Neural cell (in vitro differentiated cells): Measurements from ENCODE around the gene PDF. TPM values are rescaled to one million over a fixed set of nuclear protein-coding genes. Genes with fewer than 3 reads are reported as not detected.

Experiments used
- H2AFZ ChIP-seq: fragments of 200-600, 300-800 bp; sonication (generic), shearing (Covaris generic); 2 replicates; pipeline ENCODE4 v1.6.0; 2014; ENCODE audit warnings: low read depth, mild to moderate bottlenecking, antibody characterized with exemption, low read length, moderate library complexity
- H3F3A ChIP-seq: fragments of 200-600 bp; shearing (Covaris generic); 2 replicates; pipeline ENCODE4 v1.6.1; 2016; ENCODE audit warnings: mild to moderate bottlenecking, moderate library complexity, mixed read lengths, antibody characterized with exemption, low read length; ENCODE audit not compliant: insufficient read depth, poor library complexity, severe bottlenecking
- H3K27ac ChIP-seq: fragments of 200-600, 300-800 bp; sonication (generic), shearing (Covaris generic); 2 replicates; pipeline ENCODE4 v1.5.1; 2014; ENCODE audit warnings: mild to moderate bottlenecking, low read length, moderate library complexity
- H3K27me3 ChIP-seq: fragments of 300-800, 200-600 bp; sonication (generic), shearing (Covaris generic); 2 replicates; pipeline ENCODE4 v1.6.0; 2014; ENCODE audit warnings: mild to moderate bottlenecking, low read depth, low read length, moderate library complexity; ENCODE audit not compliant: insufficient read depth
- H3K36me3 ChIP-seq: fragments of 300-800, 200-600 bp; sonication (generic), shearing (Covaris generic); 2 replicates; pipeline ENCODE4 v1.5.1; 2014; ENCODE audit warnings: mild to moderate bottlenecking, antibody characterized with exemption, low read length, moderate library complexity; ENCODE audit not compliant: insufficient read depth
- H3K4me2 ChIP-seq: fragments of 300-800, 200-600 bp; sonication (generic), shearing (Covaris generic); 2 replicates; pipeline ENCODE4 v1.6.0; 2014; ENCODE audit warnings: mild to moderate bottlenecking, low read length
- H3K4me3 ChIP-seq: fragments of 300-800, 200-600 bp; sonication (generic), shearing (Covaris generic); 2 replicates; pipeline ENCODE4 v1.5.1; 2014; ENCODE audit warnings: mild to moderate bottlenecking, low read length, moderate library complexity
- H3K79me2 ChIP-seq: fragments of 200-600 bp; shearing (Covaris generic); replicated peaks from 2 replicates; pipeline ENCODE4 v1.6.0; 2014; ENCODE audit warnings: mild to moderate bottlenecking, low read length, moderate library complexity; ENCODE audit not compliant: insufficient read depth
- H3K9ac ChIP-seq: fragments of 300-800, 200-600 bp; sonication (generic), shearing (Covaris generic); 2 replicates; pipeline ENCODE4 v1.6.1; 2016; ENCODE audit warnings: mild to moderate bottlenecking, low read length, mixed read lengths
- H3K9me2 ChIP-seq: fragments of 200-600 bp; shearing (Covaris generic); 2 replicates; pipeline ENCODE4 v1.6.1; 2016; ENCODE audit warnings: mild to moderate bottlenecking, low read length, mixed read lengths; ENCODE audit not compliant: insufficient read depth
- H3K9me3 ChIP-seq: fragments of 200-600, 300-800 bp; sonication (generic), shearing (Covaris generic); 2 replicates; pipeline ENCODE4 v1.6.1; 2016; ENCODE audit warnings: mild to moderate bottlenecking, mixed run types, low read length, moderate library complexity, mixed read lengths
- H4K20me1 ChIP-seq: fragments of 200-600 bp; shearing (Covaris generic); 2 replicates; pipeline ENCODE4 v1.6.1; 2016; ENCODE audit warnings: mild to moderate bottlenecking, mixed run types; ENCODE audit not compliant: insufficient read depth
- CTCF ChIP-seq: fragments of 450-650 bp; IDR thresholded peaks from 2 replicates; pipeline ENCODE4 v1.5.1; 2014; ENCODE audit warnings: antibody characterized with exemption, mild to moderate bottlenecking, moderate library complexity; ENCODE audit not compliant: poor library complexity, severe bottlenecking
- EP300 ChIP-seq: fragments of 450-650 bp; conservative IDR thresholded peaks from 2 replicates; pipeline ENCODE4 v1.6.1; 2014; ENCODE audit warnings: antibody characterized with exemption, mild to moderate bottlenecking, moderate library complexity; ENCODE audit not compliant: poor library complexity, severe bottlenecking
- EZH2 ChIP-seq: fragments of 200-600, 300-800 bp; shearing (Covaris generic), sonication (generic); IDR thresholded peaks from 2 replicates; pipeline ENCODE4 v1.6.1; 2014; ENCODE audit warnings: antibody characterized with exemption, low read length, borderline replicate concordance, mild to moderate bottlenecking; ENCODE audit not compliant: insufficient read depth, poor library complexity, severe bottlenecking
- MXI1 ChIP-seq: fragments of 450-650 bp; conservative IDR thresholded peaks from 2 replicates; pipeline ENCODE4 v1.6.1; 2014; ENCODE audit warnings: antibody characterized with exemption, mild to moderate bottlenecking; ENCODE audit not compliant: poor library complexity, severe bottlenecking
- POLR2AphosphoS5 ChIP-seq: IDR thresholded peaks from 2 replicates; pipeline ENCODE4 v1.6.1; 2012
- RAD21 ChIP-seq: fragments of 450-650 bp; conservative IDR thresholded peaks from 2 replicates; pipeline ENCODE4 v1.6.1; 2014; ENCODE audit warnings: antibody characterized with exemption, mild to moderate bottlenecking, moderate library complexity
- REST ChIP-seq: IDR thresholded peaks from 2 replicates; pipeline ENCODE4 v1.6.1; 2012; ENCODE audit warnings: borderline replicate concordance
- SMC3 ChIP-seq: fragments of 450-650 bp; conservative IDR thresholded peaks from 2 replicates; pipeline ENCODE4 v1.6.1; 2014; ENCODE audit warnings: antibody characterized with exemption, mild to moderate bottlenecking, moderate library complexity; ENCODE audit not compliant: poor library complexity
- TAF1 ChIP-seq: IDR thresholded peaks from 2 replicates; pipeline ENCODE4 v1.6.1; 2012; ENCODE audit warnings: low read depth
- polyA plus RNA-seq: library from polyadenylated mRNA; depleted of rRNA; stranded (reverse); fragments of >200 nt; gene quantifications from 2 replicates; pipeline ENCODE4 v1.2.3, GENCODE V29; 2014

PDF gene
- polyA plus RNA-seq, 1 donor from 2014 or later: 5.1 TPM

- no peaks in the 10 kb centered on the region for H3F3A ChIP-seq
- no peaks in the 10 kb centered on the region for H3K36me3 ChIP-seq
- H3K9me3 ChIP-seq: no peaks in the 10 kb centered on the region
- H3K4me2 ChIP-seq: no peak overlapping the region
- H3K27ac ChIP-seq: no peak overlapping the region
- no peak overlapping the region for H3K4me3 ChIP-seq
- TF ChIP-seq MXI1 (no peak), POLR2AphosphoS5 (no peak), RAD21 (no peak), CTCF (no peak), SMC3 (no peak), TAF1 (no peak), EP300 (no peak), REST (no peak), EZH2 (no peak)
- H3K9ac ChIP-seq: no peak overlapping the region
- H3K27me3 ChIP-seq: no peaks in the 10 kb centered on the region
- H3K79me2 ChIP-seq: no peaks in the 10 kb centered on the region
- H3K9me2 ChIP-seq: no peaks in the 10 kb centered on the region
- H4K20me1 ChIP-seq: no peaks in the 10 kb centered on the region
- no peak overlapping the region for H2AFZ ChIP-seq
These were observed 53.0 kb downstream of the PDF start for GRCh38 chr16:69277413-69277812.

Other genes with a start within 250 kb of the PDF start
- 12.5 and 30.1 TPM in 2 replicates for gene HAS3, start 224.9 kb downstream of the PDF start, polyA plus RNA-seq
- gene CHTF8, start 198.0 kb downstream of the PDF start, polyA plus RNA-seq: 109 and 133 TPM in 2 replicates
- 18.5 and 23.6 TPM in 2 replicates for gene UTP4, start 197.9 kb downstream of the PDF start, polyA plus RNA-seq
- gene SNTB2, start 143.4 kb downstream of the PDF start, polyA plus RNA-seq: 7.0 and 8.2 TPM in 2 replicates
- 46.3 and 52.6 TPM in 2 replicates for gene VPS4A, start 19.2 kb downstream of the PDF start, polyA plus RNA-seq
- 27.8 and 44.4 TPM in 2 replicates for gene COG8, start 9.0 kb upstream of the PDF start, polyA plus RNA-seq
- gene NIP7, start 9.2 kb upstream of the PDF start, polyA plus RNA-seq: 12.2 and 15.8 TPM in 2 replicates
- not detected in 2 replicates for gene TMED6, start 21.2 kb upstream of the PDF start, polyA plus RNA-seq
- gene TERF2, start 55.4 kb upstream of the PDF start, polyA plus RNA-seq: 26.7 and 27.7 TPM in 2 replicates
- gene CYB5B, start 94.0 kb upstream of the PDF start, polyA plus RNA-seq: 70.4 and 93.5 TPM in 2 replicates
- 9.2 and 11.5 TPM in 2 replicates for gene NFAT5, start 235.4 kb upstream of the PDF start, polyA plus RNA-seq